GM18868 (cell line): ENCODE results near the gene CBLN3.
"Not testable (repeated sequence)": the region's sequence is repeated elsewhere in the genome, so short reads cannot be mapped to it uniquely, and the experiment has no call there.

Experiments
- ATAC-seq: cut with Tn5 transposase; IDR thresholded peaks from one replicate; pipeline ENCODE4 v1.9.1; 2021; ENCODE audit warnings: mild to moderate bottlenecking, moderate library complexity; ENCODE audit not compliant: unreplicated experiment

Gene CBLN3

GRCh38 chr14:24429395-24430142 is at the start of gene CBLN3, which contains the start of gene KHNYN:
Gene CBLN3 (minus strand): TSS chr14:24429668. CDS start chr14:24429054, 614 bp downstream.
Gene KHNYN (plus strand): TSS chr14:24429954. CDS start chr14:24430731, 777 bp downstream.
- ATAC-seq, result peak; percentile 83

GRCh38 chr14:24475261-24475660 is 45.8 kb upstream of the CBLN3 start:
- no peak for ATAC-seq

GRCh38 chr14:24473211-24473610 is 43.7 kb upstream of the CBLN3 start:
- no peak for ATAC-seq

- ATAC-seq, result not testable (repeated sequence)
Observed at GRCh38 chr14:24470450-24470849, 41.0 kb upstream of the CBLN3 start.

GRCh38 chr14:24465805-24466204 is 36.3 kb upstream of the CBLN3 start:
- ATAC-seq, result no peak

- ATAC-seq, result no peak
Observed at GRCh38 chr14:24465368-24465767, 35.9 kb upstream of the CBLN3 start.

GRCh38 chr14:24463884-24464785 is 34.7 kb upstream of the CBLN3 start:
- no peak for ATAC-seq

- ATAC-seq, result peak; percentile 78
Observed at GRCh38 chr14:24463017-24463883, 33.8 kb upstream of the CBLN3 start.

- no peak for ATAC-seq
Observed at GRCh38 chr14:24461336-24461735, 31.9 kb upstream of the CBLN3 start.

- ATAC-seq, result no peak
Observed at GRCh38 chr14:24459331-24459730, 29.9 kb upstream of the CBLN3 start.

GRCh38 chr14:24458736-24459135 is 29.3 kb upstream of the CBLN3 start:
- no peak for ATAC-seq

GRCh38 chr14:24456980-24457379 is 27.5 kb upstream of the CBLN3 start:
- ATAC-seq, result no peak

GRCh38 chr14:24450828-24451227 is 21.4 kb upstream of the CBLN3 start:
- ATAC-seq, result not testable (repeated sequence)

- ATAC-seq, result no peak
Observed at GRCh38 chr14:24443053-24443665, 13.7 kb upstream of the CBLN3 start.

GRCh38 chr14:24442240-24443052 is 13.0 kb upstream of the CBLN3 start, which contains the start of gene SDR39U1:
Gene SDR39U1 (minus strand): TSS chr14:24442776. CDS start chr14:24442769, 7 bp downstream.
- ATAC-seq, result peak; percentile 87

GRCh38 chr14:24441904-24442239 is 12.4 kb upstream of the CBLN3 start:
- ATAC-seq, result no peak

- no peak for ATAC-seq
Observed at GRCh38 chr14:24441485-24441884, 12.0 kb upstream of the CBLN3 start.

GRCh38 chr14:24440606-24441399 is 11.3 kb upstream of the CBLN3 start:
- ATAC-seq, result no peak
